ENCODE data around the gene PRRT3. TPM values are rescaled to one million over a fixed set of nuclear protein-coding genes. Genes with fewer than 3 reads are reported as not detected.
"Not testable (repeated sequence)": the region's sequence is repeated elsewhere in the genome, so short reads cannot be mapped to it uniquely, and the experiment has no call there.

PRRT3 gene
- total RNA-seq, 1 donor from 2014 or later, result 8.9 TPM

- TF ChIP-seq, protein P1, sequence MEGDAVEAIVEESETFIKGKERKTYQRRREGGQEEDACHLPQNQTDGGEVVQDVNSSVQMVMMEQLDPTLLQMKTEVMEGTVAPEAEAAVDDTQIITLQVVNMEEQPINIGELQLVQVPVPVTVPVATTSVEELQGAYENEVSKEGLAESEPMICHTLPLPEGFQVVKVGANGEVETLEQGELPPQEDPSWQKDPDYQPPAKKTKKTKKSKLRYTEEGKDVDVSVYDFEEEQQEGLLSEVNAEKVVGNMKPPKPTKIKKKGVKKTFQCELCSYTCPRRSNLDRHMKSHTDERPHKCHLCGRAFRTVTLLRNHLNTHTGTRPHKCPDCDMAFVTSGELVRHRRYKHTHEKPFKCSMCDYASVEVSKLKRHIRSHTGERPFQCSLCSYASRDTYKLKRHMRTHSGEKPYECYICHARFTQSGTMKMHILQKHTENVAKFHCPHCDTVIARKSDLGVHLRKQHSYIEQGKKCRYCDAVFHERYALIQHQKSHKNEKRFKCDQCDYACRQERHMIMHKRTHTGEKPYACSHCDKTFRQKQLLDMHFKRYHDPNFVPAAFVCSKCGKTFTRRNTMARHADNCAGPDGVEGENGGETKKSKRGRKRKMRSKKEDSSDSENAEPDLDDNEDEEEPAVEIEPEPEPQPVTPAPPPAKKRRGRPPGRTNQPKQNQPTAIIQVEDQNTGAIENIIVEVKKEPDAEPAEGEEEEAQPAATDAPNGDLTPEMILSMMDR (IDR thresholded peaks at IDR 0.05; ENCODE audit: partially characterized antibody, unreplicated experiment), result no peak
- peaks cover 2% of the 10 kb centered on the region for H3K4me1 Mint-ChIP-seq (ENCODE audit: low read depth, unreplicated experiment)
- no peaks in the 10 kb centered on the region for H3K9me3 Mint-ChIP-seq (ENCODE audit: unreplicated experiment)
- DNase-seq, result no peak
- H3K4me3 Mint-ChIP-seq (ENCODE audit: unreplicated experiment), result no peak overlapping the region
- no peaks in the 10 kb centered on the region for H3K36me3 Mint-ChIP-seq (ENCODE audit: unreplicated experiment)
- no peaks in the 10 kb centered on the region for H3K27me3 Mint-ChIP-seq (ENCODE audit: unreplicated experiment)
- H3K27ac Mint-ChIP-seq (ENCODE audit: unreplicated experiment), result no peak overlapping the region
These were observed 45.7 kb downstream of the PRRT3 start for GRCh38 chr3:9906480-9906879.

DNA sequence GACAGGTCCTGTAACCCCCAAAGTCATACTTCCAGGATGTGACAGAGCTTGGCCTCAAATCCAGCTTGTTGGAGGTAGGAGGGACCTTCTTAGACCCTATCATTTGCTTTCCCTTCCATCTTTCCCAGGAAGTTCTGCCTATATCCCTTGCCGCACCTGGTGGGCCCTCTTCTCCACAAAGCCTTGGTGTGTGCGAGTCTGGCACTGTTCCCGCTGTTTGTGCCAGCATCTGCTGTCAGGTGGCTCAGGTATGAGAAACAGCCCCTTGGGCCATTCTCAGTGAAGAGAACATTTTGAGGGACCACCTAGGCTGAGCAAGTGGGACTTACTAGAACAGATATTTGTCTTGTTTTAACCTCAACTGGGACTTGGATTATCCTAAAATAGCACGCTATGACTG lies 48.3 kb downstream of the PRRT3 start:
- TF ChIP-seq, protein P1 (IDR thresholded peaks at IDR 0.05; ENCODE audit: partially characterized antibody, unreplicated experiment), result no peak
- H3K27me3 Mint-ChIP-seq (ENCODE audit: unreplicated experiment), result no peaks in the 10 kb centered on the region

DNA sequence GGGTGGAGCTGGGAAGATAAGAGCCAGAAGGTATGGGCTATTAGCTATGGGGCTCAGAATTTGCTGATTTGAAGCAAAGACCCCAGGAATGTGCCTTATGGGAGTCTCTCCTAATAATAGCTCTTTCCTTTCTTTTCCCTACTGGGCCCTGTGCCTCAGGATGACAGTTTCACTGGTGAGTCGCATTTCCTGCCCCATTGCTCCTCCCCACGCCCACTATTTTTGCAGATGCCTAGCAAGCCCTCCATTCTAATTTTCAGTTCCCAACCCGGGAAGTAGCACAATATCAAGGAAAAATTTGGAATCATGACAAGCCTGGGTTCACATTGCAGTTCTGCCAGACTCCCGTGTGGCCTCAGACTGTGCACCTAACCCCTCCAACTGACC lies 49.0 kb downstream of the PRRT3 start:
- Mint-ChIP-seq H3K4me1 (ENCODE audit: low read depth, unreplicated experiment) (peaks cover 2% of the 10 kb centered on the region), H3K27ac (ENCODE audit: unreplicated experiment) (no peak overlapping the region), H3K9me3 (ENCODE audit: unreplicated experiment) (no peaks in the 10 kb centered on the region), H3K27me3 (ENCODE audit: unreplicated experiment) (peaks cover 5% of the 10 kb centered on the region), H3K4me3 (ENCODE audit: unreplicated experiment) (no peak overlapping the region), H3K36me3 (ENCODE audit: unreplicated experiment) (no peaks in the 10 kb centered on the region)
- TF ChIP-seq, protein P1 (IDR thresholded peaks at IDR 0.05; ENCODE audit: partially characterized antibody, unreplicated experiment), result no peak
- no peak for DNase-seq

More for the DNA sequence above, 48.3 kb downstream of the PRRT3 start:
- Mint-ChIP-seq H3K9me3 (ENCODE audit: unreplicated experiment) (no peaks in the 10 kb centered on the region), H3K27ac (ENCODE audit: unreplicated experiment) (no peak overlapping the region), H3K36me3 (ENCODE audit: unreplicated experiment) (no peaks in the 10 kb centered on the region), H3K4me1 (ENCODE audit: low read depth, unreplicated experiment) (peaks cover 2% of the 10 kb centered on the region), H3K4me3 (ENCODE audit: unreplicated experiment) (no peak overlapping the region)
- DNase-seq, result no peak

GRCh38 chr3:9902372-9903237 lies 49.6 kb downstream of the PRRT3 start, which contains the start of gene IL17RE:
Gene IL17RE, plus strand, starts transcription at chr3:9902848. Its CDS starts 85 bp downstream, at chr3:9902933.
- peaks cover 2% of the 10 kb centered on the region for H3K4me1 Mint-ChIP-seq (ENCODE audit: low read depth, unreplicated experiment)
- TF ChIP-seq, protein P1 (IDR thresholded peaks at IDR 0.05; ENCODE audit: partially characterized antibody, unreplicated experiment), result no peak
- H3K4me3 Mint-ChIP-seq (ENCODE audit: unreplicated experiment), result no peak within 1 kb of the TSS
- no peak for DNase-seq
- no peak within 1 kb of the TSS for H3K27ac Mint-ChIP-seq (ENCODE audit: unreplicated experiment)
- H3K36me3 Mint-ChIP-seq (ENCODE audit: unreplicated experiment), result no peaks in the 10 kb centered on the region
- no peaks in the 10 kb centered on the region for H3K9me3 Mint-ChIP-seq (ENCODE audit: unreplicated experiment)
- H3K27me3 Mint-ChIP-seq (ENCODE audit: unreplicated experiment), result peaks cover 5% of the 10 kb centered on the region

GRCh38 chr3:9901967-9902366 lies 50.2 kb downstream of the PRRT3 start:
- TF ChIP-seq, protein P1 (IDR thresholded peaks at IDR 0.05; ENCODE audit: partially characterized antibody, unreplicated experiment), result no peak
- Mint-ChIP-seq H3K27me3 (ENCODE audit: unreplicated experiment) (peaks cover 5% of the 10 kb centered on the region), H3K27ac (ENCODE audit: unreplicated experiment) (no peak overlapping the region), H3K4me3 (ENCODE audit: unreplicated experiment) (no peak overlapping the region), H3K36me3 (ENCODE audit: unreplicated experiment) (no peaks in the 10 kb centered on the region), H3K4me1 (ENCODE audit: low read depth, unreplicated experiment) (peaks cover 2% of the 10 kb centered on the region), H3K9me3 (ENCODE audit: unreplicated experiment) (no peaks in the 10 kb centered on the region)
- no peak for DNase-seq

- not testable (repeated sequence) for DNase-seq; H3K9me3 Mint-ChIP-seq (ENCODE audit: unreplicated experiment); H3K36me3 Mint-ChIP-seq (ENCODE audit: unreplicated experiment); H3K27ac Mint-ChIP-seq (ENCODE audit: unreplicated experiment); H3K4me3 Mint-ChIP-seq (ENCODE audit: unreplicated experiment); H3K4me1 Mint-ChIP-seq (ENCODE audit: low read depth, unreplicated experiment); H3K27me3 Mint-ChIP-seq (ENCODE audit: unreplicated experiment)
These were observed 51.2 kb downstream of the PRRT3 start for GRCh38 chr3:9900965-9901415.
